ENCODE measurements around the gene ZCCHC2.

ZCCHC2 gene

DNA sequence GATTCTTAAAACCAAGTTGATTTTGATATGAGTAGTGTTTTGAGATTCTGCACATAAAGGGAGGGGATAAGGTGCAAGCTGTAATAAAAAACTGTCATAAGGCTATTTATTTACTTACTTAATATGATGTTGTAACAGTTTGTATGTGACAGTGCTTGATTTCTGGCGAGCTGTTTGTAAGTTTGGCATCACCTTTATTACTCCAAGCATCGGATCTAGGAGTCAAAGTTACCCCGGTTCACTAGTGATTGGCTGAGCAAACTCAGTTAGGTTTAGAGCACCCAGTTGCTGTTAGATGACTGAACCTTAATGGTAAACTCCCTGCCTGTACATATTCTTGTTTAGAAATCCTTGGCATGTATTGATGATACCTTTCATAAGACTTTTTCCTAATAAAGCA lies 16.1 kb downstream of the ZCCHC2 start:
- TF ChIP-seq GATA3 (IDR thresholded peaks at IDR 0.05; ENCODE audit: low read depth, low read length) = no peak
- no peak for TF ChIP-seq GATA2 (IDR thresholded peaks at IDR 0.05; ENCODE audit: low read depth, low read length)

DNA sequence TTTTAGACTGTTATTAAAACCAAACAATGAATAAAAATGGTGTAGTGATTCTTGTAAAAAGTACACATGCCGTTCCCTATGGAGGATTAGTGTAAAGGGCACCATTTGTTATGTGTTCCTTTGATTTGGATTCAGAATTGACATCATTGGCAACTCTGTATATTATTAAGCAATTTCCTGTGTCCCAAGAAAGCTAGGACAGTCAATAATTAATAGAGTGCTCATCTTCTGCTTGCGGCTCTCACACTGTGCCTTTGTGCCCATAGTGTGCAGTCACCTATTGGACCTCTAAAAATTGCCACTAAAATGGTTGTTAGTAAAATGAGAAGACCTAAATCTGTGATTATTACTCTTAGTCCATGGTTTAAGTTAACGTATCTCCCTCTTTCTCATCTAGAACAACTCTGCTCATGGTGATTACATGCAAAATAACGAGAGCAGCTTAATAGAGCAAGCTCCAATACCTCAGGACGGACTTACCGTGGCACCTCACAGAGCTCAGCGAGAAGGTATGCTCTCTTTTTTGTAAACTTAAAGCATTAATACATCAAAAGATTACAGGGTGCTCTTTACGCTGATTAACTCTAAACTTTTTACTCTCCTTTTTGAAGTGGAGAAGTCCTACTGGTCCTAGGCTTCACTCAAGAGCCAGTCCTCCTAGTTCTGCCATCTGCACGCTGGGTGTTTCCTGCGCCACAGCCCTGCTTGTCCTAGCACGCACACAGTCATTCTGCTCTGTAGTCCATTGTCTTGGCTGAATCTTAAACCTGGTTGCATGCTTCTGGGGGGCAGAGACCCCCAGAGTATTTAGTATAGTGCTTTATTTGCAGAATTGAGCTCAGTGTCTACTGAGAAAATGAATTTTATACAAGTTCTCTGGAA lies 16.7 kb downstream of the ZCCHC2 start:
- TF ChIP-seq GATA2 (IDR thresholded peaks at IDR 0.05; ENCODE audit: low read depth, low read length) (no peak), GATA3 (IDR thresholded peaks at IDR 0.05; ENCODE audit: low read depth, low read length) (no peak)

DNA sequence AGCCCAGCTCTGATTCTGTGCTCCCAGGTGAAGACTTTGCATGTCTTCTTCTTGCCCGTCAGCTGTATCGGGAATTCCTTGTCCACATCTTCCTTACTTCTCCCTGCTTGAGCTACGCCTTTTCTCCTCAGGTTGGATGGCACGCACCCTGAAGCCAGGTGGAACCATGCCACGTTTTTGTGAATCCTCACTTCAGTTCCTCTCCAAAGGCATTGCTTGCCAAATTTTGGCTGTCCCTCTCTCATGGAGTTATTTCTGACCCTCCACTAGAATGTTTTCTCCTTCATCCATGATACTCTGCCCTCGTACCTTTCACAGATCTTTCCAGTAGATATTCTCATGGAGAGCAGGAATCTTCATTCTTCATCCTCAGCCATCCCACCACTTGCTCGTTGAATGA lies 20.2 kb downstream of the ZCCHC2 start:
- TF ChIP-seq GATA3 (IDR thresholded peaks at IDR 0.05; ENCODE audit: low read depth, low read length) = no peak
- no peak for TF ChIP-seq GATA2 (IDR thresholded peaks at IDR 0.05; ENCODE audit: low read depth, low read length)

DNA sequence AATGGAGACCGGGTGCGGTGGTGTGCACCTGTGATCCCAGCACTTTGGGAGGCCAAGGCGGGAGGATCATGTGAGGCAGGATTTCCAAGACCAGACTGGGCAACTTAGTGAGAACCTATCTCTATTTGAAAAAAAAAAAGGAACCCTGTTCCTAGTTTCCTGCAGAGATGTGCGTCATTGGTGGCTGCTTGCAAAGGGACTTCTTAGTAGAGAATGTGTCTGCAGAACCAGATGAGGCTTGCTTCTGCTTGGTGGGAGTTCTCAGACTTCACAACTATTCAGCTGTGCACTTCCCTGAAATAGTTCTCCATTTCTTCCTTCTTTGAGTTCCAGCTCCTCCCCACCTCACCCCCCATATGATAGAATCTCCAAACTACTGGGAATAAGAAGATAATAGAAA lies 22.3 kb downstream of the ZCCHC2 start:
- TF ChIP-seq GATA3 (IDR thresholded peaks at IDR 0.05; ENCODE audit: low read depth, low read length) = no peak
- TF ChIP-seq GATA2 (IDR thresholded peaks at IDR 0.05; ENCODE audit: low read depth, low read length) = no peak

DNA sequence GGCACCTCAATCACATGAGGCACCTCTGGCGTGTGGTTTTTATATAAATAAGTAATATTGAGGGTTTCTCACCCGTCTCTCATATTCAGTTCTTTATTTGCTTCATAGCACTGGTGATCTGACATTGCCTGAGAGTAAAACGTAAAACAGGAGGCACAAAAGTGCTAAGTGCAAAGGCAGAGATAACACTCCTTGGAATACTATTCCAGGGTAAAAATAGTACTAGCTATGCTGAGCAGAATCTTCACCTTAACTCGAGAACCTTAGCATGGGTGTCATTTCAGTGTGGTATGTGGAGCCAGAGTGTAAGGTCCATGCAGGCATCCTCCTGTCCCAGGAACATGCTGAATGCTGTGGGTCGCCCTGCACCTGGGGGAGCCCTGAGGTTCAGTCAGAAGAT lies 26.9 kb downstream of the ZCCHC2 start:
- no peak for TF ChIP-seq GATA2 (IDR thresholded peaks at IDR 0.05; ENCODE audit: low read depth, low read length)
- TF ChIP-seq GATA3 (IDR thresholded peaks at IDR 0.05; ENCODE audit: low read depth, low read length) = no peak

DNA sequence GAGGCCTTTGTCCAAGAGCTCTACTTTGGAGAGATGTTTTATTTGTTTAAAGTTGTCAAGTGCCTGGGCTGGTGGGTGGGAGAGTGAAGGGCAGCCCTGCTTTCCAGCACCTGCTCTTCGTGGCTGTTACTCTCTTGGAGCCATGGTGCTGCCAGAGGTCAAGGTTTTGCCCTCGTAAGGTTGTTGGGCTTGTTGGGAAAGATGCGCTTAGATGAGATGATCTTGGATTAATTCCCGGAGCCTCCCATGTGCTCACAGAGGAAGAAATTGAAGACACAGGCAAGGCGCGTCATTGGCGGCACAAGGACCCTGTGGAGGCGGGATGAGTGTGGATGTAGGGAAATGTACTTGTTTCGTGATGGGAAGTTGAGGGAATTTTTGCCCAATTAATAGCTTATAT lies 27.9 kb downstream of the ZCCHC2 start:
- TF ChIP-seq GATA3 (IDR thresholded peaks at IDR 0.05; ENCODE audit: low read depth, low read length) = no peak
- TF ChIP-seq GATA2 (IDR thresholded peaks at IDR 0.05; ENCODE audit: low read depth, low read length) = no peak

DNA sequence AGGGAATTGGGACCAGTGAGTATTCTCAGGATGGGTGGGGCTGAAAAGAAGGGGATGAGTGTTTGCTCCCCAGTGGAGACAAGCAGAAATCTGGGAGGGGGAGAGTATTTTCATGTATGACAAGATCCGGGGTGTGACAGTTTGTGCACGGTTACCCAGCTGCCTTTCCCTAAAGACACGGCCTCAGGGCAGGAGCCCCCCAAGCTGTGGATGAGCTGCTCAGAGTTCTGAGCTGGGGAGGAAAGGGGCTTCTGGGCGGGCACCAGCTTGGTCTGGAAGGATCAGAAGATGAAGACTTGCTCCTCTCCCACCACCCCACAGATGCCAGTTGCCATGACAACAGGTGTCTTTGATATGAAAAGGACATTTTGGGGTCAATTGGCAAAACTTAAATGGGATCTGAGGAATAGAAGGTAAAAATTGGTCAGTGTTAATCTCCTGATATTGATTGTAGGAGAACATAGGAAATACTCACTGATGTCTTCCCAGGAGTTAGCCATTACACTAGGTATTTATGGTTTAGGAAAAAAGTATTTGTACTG lies 29.2 kb downstream of the ZCCHC2 start:
- TF ChIP-seq GATA2 (IDR thresholded peaks at IDR 0.05; ENCODE audit: low read depth, low read length) = no peak
- no peak for TF ChIP-seq GATA3 (IDR thresholded peaks at IDR 0.05; ENCODE audit: low read depth, low read length)

DNA sequence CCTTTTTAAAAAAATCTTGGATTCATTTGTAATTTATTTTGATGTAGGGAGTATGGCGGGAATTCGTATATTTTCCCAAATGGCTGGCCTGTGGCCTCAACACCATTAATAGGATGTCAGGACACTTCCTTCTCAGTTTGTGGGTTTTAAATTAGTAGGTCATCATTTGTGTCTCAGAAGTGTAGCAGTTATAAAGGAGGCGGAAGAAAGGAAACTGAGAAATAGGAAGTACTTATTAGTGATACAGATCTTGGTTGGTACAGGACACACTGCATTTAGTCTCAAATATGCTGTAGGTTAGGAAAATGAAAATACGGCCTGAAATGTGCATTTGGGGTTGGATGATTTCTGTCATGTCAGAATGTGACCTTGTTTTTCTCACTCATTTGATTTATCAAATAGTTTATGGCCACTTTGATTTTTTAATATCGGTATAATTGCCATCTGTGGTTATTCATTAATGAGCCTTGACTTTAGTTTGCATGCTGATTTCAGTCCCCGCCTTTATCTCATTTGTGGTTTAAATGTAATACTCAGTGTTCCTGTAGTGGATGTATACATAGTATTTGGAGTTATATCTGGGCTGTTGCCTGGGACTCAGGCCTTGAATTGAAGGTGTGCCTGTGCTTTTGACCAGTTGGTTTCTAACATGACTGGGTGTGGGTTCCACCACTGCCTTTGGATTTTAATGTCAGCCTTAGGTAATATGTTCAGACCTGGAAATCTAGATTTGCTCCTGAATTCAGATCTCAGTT lies 31.4 kb downstream of the ZCCHC2 start:
- TF ChIP-seq GATA3 (IDR thresholded peaks at IDR 0.05; ENCODE audit: low read depth, low read length) (no peak), GATA2 (IDR thresholded peaks at IDR 0.05; ENCODE audit: low read depth, low read length) (no peak)

DNA sequence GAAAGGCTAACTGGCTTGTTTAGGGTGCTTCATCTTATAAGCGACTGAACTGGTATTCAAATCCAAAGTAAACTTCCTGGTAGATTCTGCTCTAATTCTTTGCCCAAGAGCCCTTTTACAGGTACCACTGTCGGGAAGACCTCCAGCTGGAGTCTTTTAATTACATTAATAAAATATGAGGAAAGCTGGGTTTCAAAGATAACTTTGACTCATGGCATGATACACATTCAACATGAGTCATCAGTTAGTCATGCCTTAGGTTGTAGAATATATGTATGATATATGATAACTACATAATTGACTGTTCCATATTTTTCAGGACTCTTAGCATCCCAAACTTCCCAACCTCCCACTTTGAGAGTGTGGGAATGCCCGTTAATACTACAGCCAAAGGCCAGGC lies 32.3 kb downstream of the ZCCHC2 start:
- TF ChIP-seq GATA3 (IDR thresholded peaks at IDR 0.05; ENCODE audit: low read depth, low read length) (no peak), GATA2 (IDR thresholded peaks at IDR 0.05; ENCODE audit: low read depth, low read length) (no peak)

DNA sequence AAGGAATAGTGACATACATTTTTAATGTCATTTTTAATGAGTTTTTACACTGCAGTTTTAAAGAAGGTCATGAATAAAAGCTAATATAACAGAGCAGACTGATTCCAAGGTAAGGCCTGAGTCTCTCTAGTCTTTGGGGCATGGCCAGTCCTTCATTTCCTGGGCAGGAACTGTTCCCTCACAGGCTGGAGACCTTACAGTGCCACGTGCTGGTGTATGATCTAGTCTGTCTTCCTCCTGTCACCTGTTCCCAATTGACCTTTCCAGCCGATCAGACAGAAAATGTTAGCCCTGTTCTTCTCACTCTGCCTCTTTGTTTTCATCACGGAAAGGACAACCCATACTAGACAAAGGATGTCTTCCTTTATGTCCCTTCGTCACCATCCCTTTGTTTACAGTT lies 33.6 kb downstream of the ZCCHC2 start:
- TF ChIP-seq GATA3 (IDR thresholded peaks at IDR 0.05; ENCODE audit: low read depth, low read length) (no peak), GATA2 (IDR thresholded peaks at IDR 0.05; ENCODE audit: low read depth, low read length) (no peak)

DNA sequence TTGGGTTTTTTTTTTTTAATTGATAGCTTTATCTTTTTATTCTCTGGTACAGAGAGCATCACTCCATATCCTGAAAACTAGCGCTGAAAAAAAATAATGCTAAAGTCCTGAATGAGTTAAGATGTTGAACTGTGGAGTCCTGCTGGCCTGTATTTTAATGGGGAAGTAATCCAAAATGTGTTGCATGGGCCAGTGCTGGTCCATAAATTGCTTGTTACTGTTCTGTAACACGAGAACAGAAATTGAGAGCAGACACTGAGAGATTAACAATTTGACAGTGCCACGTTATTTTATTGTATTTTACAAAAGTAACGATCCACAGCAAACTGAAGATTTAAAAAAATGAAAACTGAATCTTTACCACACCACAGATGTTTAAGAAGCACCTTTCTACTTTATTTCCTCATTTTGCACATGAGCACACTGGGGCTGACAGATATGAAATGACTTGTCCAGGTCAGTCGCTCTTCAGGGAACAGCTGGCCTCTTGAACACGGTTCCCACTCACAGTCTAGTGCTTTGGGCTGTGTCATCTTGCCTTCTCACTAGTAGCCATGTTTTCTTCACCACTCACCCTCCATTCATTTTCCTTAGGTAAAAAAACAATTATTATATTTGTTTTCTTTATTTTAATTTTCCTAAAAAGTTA lies 35.3 kb downstream of the ZCCHC2 start:
- no peak for TF ChIP-seq GATA2 (IDR thresholded peaks at IDR 0.05; ENCODE audit: low read depth, low read length)

DNA sequence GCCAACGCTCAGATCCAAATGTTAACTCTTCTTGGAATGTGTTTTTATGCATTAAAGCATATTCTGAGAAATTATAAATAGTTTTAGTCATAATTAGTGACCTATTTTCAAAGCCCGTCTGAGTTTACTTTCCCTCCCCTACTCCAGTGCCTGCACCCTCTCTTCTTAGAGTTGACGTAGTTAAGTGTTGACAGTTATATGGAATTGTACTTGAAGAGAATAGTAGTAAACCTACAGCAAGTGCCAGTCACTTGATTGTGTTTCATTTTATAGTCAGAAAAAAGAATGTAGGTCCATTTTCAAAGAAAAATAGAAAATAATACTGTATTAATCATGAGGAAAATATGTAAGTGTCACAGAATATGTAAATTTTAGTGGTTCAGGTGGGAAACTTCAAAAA lies 41.2 kb downstream of the ZCCHC2 start:
- TF ChIP-seq GATA3 (IDR thresholded peaks at IDR 0.05; ENCODE audit: low read depth, low read length) (no peak), GATA2 (IDR thresholded peaks at IDR 0.05; ENCODE audit: low read depth, low read length) (no peak)

DNA sequence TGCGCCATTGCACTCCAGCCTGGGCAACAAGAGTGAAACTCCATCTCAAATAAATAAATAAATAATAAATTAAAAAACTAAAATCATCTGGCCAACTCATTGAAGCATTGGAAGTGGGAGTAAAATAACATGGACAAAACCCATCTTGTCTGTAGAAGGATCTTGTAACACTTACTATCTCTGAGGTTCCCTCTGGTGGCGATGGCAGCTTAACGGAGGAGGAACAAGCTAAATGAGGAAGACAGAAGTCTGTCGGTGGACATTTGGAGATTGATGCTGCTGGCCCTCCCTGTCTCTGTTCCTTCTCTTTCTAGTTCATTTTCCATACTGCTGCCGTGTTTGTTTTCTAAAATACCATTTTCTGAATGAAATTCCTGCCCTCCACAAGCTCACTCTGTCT lies 43.4 kb downstream of the ZCCHC2 start:
- TF ChIP-seq GATA2 (IDR thresholded peaks at IDR 0.05; ENCODE audit: low read depth, low read length) (no peak), GATA3 (IDR thresholded peaks at IDR 0.05; ENCODE audit: low read depth, low read length) (no peak)

DNA sequence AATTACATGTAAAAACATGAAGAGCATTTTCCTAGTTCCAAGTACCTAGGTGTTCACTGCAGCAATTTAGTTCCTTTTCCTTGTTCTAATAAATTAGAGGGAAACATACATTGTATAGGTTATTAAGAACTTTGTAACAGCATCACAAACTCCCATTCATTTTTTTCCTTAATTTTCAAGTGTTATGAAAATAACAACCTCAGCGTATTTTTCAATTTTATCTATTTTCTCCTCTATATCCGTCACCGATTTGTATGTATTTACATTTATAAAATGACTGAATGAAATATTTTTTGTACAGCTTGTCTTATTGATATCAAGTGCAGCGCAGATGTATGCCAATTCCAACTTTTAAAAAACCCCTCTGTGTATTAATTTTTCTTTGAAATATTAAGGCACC lies 44.0 kb downstream of the ZCCHC2 start:
- no peak for TF ChIP-seq GATA2 (IDR thresholded peaks at IDR 0.05; ENCODE audit: low read depth, low read length)
- no peak for TF ChIP-seq GATA3 (IDR thresholded peaks at IDR 0.05; ENCODE audit: low read depth, low read length)
